B cell (primary cell): Measurements from ENCODE around the gene SLC27A3. TPM values are rescaled to one million over a fixed set of nuclear protein-coding genes. Genes with fewer than 3 reads are reported as not detected.

Experiments used
- ATAC-seq: fragments of 200-7000 bp; cut with Tn5 transposase; one replicate; pipeline ENCODE4 v1.10.0; 2021; ENCODE audit warnings: low read depth, mild to moderate bottlenecking, moderate number of reproducible peaks, moderate library complexity
- CTCF ChIA-PET: fragments of 350-600 bp; sonication (Branson Sonifier 250); formaldehyde crosslinking; loops from one replicate; lab custom pipeline; 2021; ENCODE audit warnings: antibody characterized with exemption, inconsistent platforms; lab: Charles Lee
- POLR2A ChIA-PET: fragments of 350-600 bp; sonication (Branson Sonifier 250); formaldehyde crosslinking; loops from one replicate; lab custom pipeline; 2021; ENCODE audit warnings: antibody characterized with exemption; lab: Charles Lee
- DNase-seq: peaks from one replicate; pipeline ENCODE4 v3.0.0; 2013
- H2AFZ ChIP-seq: 2 replicates; pipeline ENCODE4 v1.6.1; 2012; ENCODE audit warnings: mild to moderate bottlenecking, low read depth, low read length; ENCODE audit not compliant: insufficient read depth, poor library complexity, severe bottlenecking
- H3K27ac ChIP-seq, 2 donors: 1 replicate in 1 of 2; 2 replicates in 1 of 2; pipeline ENCODE4 v1.5.1; 2012 to 2013; ENCODE audit warnings: low read length in 2 of 2, mild to moderate bottlenecking in 2 of 2, moderate library complexity in 1 of 2
- H3K27me3 ChIP-seq, 4 experiments: fragments of 200-600 bp in 1 of 4; sonication (generic) in 1 of 4; replicated peaks in 1 of 4; 1 replicate in 2 of 4; 2 replicates in 2 of 4; pipeline versions ENCODE4 v1.6.1 to v1.7.0; 2013 to 2016; ENCODE audit warnings: low read length in 3 of 4, mild to moderate bottlenecking in 2 of 4, mixed read lengths in 1 of 4, moderate library complexity in 1 of 4; ENCODE audit not compliant: insufficient read depth in 4 of 4, control insufficient read depth in 3 of 4; ENCODE audit errors: control extremely low read depth in 1 of 4
- H3K36me3 ChIP-seq, 2 experiments: replicated peaks in 1 of 2; 1 replicate in 1 of 2; 2 replicates in 1 of 2; pipeline versions ENCODE4 v1.6.1 to v1.7.1; 2013; ENCODE audit warnings: low read length in 1 of 2; ENCODE audit not compliant: insufficient read depth in 2 of 2, control insufficient read depth in 1 of 2; ENCODE audit errors: control extremely low read depth in 1 of 2, extremely low read depth in 1 of 2
- H3K4me1 ChIP-seq, 2 donors: fragments of 200-600 bp in 1 of 2; sonication (generic) in 1 of 2; 1 replicate in 1 of 2; 2 replicates in 1 of 2; pipeline versions ENCODE4 v1.5.1 to v1.6.1; 2013 to 2017; ENCODE audit warnings: low read length in 2 of 2; ENCODE audit not compliant: control insufficient read depth in 2 of 2, insufficient read depth in 2 of 2
- H3K4me2 ChIP-seq: replicated peaks from 2 replicates; pipeline ENCODE3; 2012; ENCODE audit warnings: mild to moderate bottlenecking, low read depth, low read length; ENCODE audit not compliant: poor library complexity, severe bottlenecking
- H3K4me3 ChIP-seq, 5 experiments: fragments of 200-600 bp in 1 of 5; sonication (generic) in 1 of 5; 1 replicate in 3 of 5; 2 replicates in 2 of 5; pipeline versions ENCODE4 v1.5.1 to v1.7.0; 2011 to 2016; ENCODE audit warnings: low read length in 4 of 5, mild to moderate bottlenecking in 4 of 5, low read depth in 2 of 5, control low read depth in 1 of 5, moderate library complexity in 1 of 5; ENCODE audit not compliant: insufficient read depth in 1 of 5; ENCODE audit errors: control extremely low read depth in 1 of 5, extremely low read depth in 1 of 5
- H3K79me2 ChIP-seq: fragments of 200-600 bp; sonication (generic); one replicate; pipeline ENCODE4 v1.6.0; 2016; ENCODE audit warnings: low read length; ENCODE audit not compliant: control insufficient read depth, insufficient read depth
- H3K9ac ChIP-seq: fragments of 200-600 bp; sonication (generic); 2 replicates; pipeline ENCODE4 v1.6.1; 2017; ENCODE audit warnings: mild to moderate bottlenecking, low read length, moderate library complexity
- H3K9me3 ChIP-seq, 3 donors: one replicate each; pipeline versions ENCODE4 v1.6.1 to v1.7.1; 2013; ENCODE audit warnings: low read length in 2 of 3; ENCODE audit not compliant: control insufficient read depth in 2 of 3, insufficient read depth in 1 of 3; ENCODE audit errors: control extremely low read depth in 1 of 3
- H4K20me1 ChIP-seq: 2 replicates; pipeline ENCODE4 v1.6.0; 2012; ENCODE audit warnings: mild to moderate bottlenecking, low read length; ENCODE audit not compliant: insufficient read depth, control insufficient read depth, poor library complexity, severe bottlenecking
- H3K27ac Mint-ChIP-seq: one replicate; pipeline ENCODE4 v1.8.0; 2021; ENCODE audit warnings: mixed read lengths
- H3K27me3 Mint-ChIP-seq: one replicate; pipeline ENCODE4 v1.8.0; 2021; ENCODE audit warnings: mixed read lengths
- H3K4me1 Mint-ChIP-seq: one replicate; pipeline ENCODE4 v1.8.0; 2021; ENCODE audit warnings: mixed read lengths
- H3K4me3 Mint-ChIP-seq: one replicate; pipeline ENCODE4 v1.8.0; 2021; ENCODE audit warnings: mixed read lengths
- H3K9me3 Mint-ChIP-seq: one replicate; pipeline ENCODE4 v1.8.0; 2022; ENCODE audit warnings: mixed read lengths; ENCODE audit not compliant: insufficient read depth
- CTCF ChIP-seq: fragments of 200-600 bp; IDR thresholded peaks from one replicate; pipeline ENCODE4 v1.8.0; 2022; ENCODE audit warnings: antibody characterized with exemption, mild to moderate bottlenecking
- EZH2 ChIP-seq: IDR thresholded peaks from 2 replicates; pipeline ENCODE4 v1.6.1; 2012; ENCODE audit warnings: borderline replicate concordance, low read depth, mild to moderate bottlenecking, moderate library complexity, low read length; ENCODE audit not compliant: insufficient read depth, poor library complexity, severe bottlenecking
- WGBS: methylation state at CpG from one replicate; pipeline ENCODE4 v1.1.5; 2013; ENCODE audit warnings: missing lambda C conversion rate; ENCODE audit not compliant: insufficient coverage; 5-methylcytosine and 5-hydroxymethylcytosine counted together
- intact Hi-C: fragments of 100-400 bp; cut with micrococcal nuclease; formaldehyde crosslinking; loops from one replicate; pipeline ENCODE4 v1.10.0; 2022
- polyA plus RNA-seq: library from polyadenylated mRNA; depleted of rRNA; stranded (reverse); fragments of >200 nt; gene quantifications from 2 replicates; pipeline ENCODE4 v1.2.3, GENCODE V29; 2012
- total RNA-seq, 2 donors: library from RNA; stranded (reverse); fragments of 120-200 nt in 1 of 2; gene quantifications; 1 replicate in 1 of 2; 2 replicates in 1 of 2; pipeline versions ENCODE4 v1.2.3 to v1.2.4, GENCODE V29; 2013 to 2022

SLC27A3 gene
- total and polyA plus RNA-seq, 2 donors (not counting 1 experiment from before 2014, with no cell fraction given), result 15.6 to 19.4 TPM

- ChIA-PET CTCF (interaction anchor here (1.0 to 6.7 kb wide), 4 partner anchors 44 to 242 kb away, joined by 4 to 54 read pairs (median 28); partner anchors contain the start of gene NPR1), POLR2A (no interaction called here)
- Histone ChIP-seq H3K4me3 (no peak overlapping the region), H3K9ac (no peak overlapping the region), H3K36me3 (peaks cover 13 to 80% of the 10 kb centered on the region in 2 experiments), H3K27ac (no peak overlapping the region), H3K27me3 (no peaks in the 10 kb centered on the region), H4K20me1 (no peaks in the 10 kb centered on the region), H3K4me1 (peaks cover 0 to 5% of the 10 kb centered on the region in 2 donors), H3K9me3 (no peaks in the 10 kb centered on the region), H3K4me2 (no peak overlapping the region), H3K79me2 (no peaks in the 10 kb centered on the region), H2AFZ (no peak overlapping the region)
- peaks cover 6% of the 10 kb centered on the region for H3K4me1 Mint-ChIP-seq
- no peaks in the 10 kb centered on the region for H3K27me3 Mint-ChIP-seq
- 100% methylated on average over 4 of the region's 8 CpGs for WGBS
- no peak for DNase-seq
- no peak for ATAC-seq
- no peak overlapping the region for H3K4me3 Mint-ChIP-seq
- H3K9me3 Mint-ChIP-seq, result no peaks in the 10 kb centered on the region
- intact Hi-C loops, result no loop called here
- H3K27ac Mint-ChIP-seq, result no peak overlapping the region
- TF ChIP-seq CTCF (no peak), EZH2 (no peak)
Measured at GRCh38 chr1:153752571-153753195, 22.5 kb upstream of the SLC27A3 start.

- CTCF ChIA-PET, result interaction anchor here (1.8 kb wide), 1 partner anchor 43 kb away, joined by 5 read pairs; no protein-coding TSS in a partner anchor
- DNase-seq (no peak), ATAC-seq (no peak)
- no peaks in the 10 kb centered on the region for H3K27me3 Mint-ChIP-seq
- Histone ChIP-seq H3K4me2 (no peak overlapping the region), H3K4me1 (peaks cover 0 to 4% of the 10 kb centered on the region in 2 donors), H3K27me3 (no peaks in the 10 kb centered on the region), H3K79me2 (no peaks in the 10 kb centered on the region), H3K36me3 (peaks cover 16 to 73% of the 10 kb centered on the region in 2 experiments), H4K20me1 (no peaks in the 10 kb centered on the region), H3K4me3 (no peak overlapping the region), H2AFZ (no peak overlapping the region), H3K9ac (no peak overlapping the region), H3K9me3 (no peaks in the 10 kb centered on the region), H3K27ac (no peak overlapping the region)
- WGBS, result 95% methylated on average over 2 of the region's 2 CpGs
- H3K4me1 Mint-ChIP-seq, result peaks cover 6% of the 10 kb centered on the region
- H3K27ac Mint-ChIP-seq, result no peak overlapping the region
- intact Hi-C loops, result no loop called here
- no peaks in the 10 kb centered on the region for H3K9me3 Mint-ChIP-seq
- H3K4me3 Mint-ChIP-seq, result no peak overlapping the region
- TF ChIP-seq EZH2, result no peak
- TF ChIP-seq CTCF, result no peak
- POLR2A ChIA-PET, result interaction anchor here (0.6 kb wide), 1 partner anchor 80 kb away, joined by 5 read pairs; no protein-coding TSS in a partner anchor
Measured at GRCh38 chr1:153754266-153754665, 20.9 kb upstream of the SLC27A3 start.
